WTC11 (cell line): ENCODE measurements around the gene LRRK2. TPM values are rescaled to one million over a fixed set of nuclear protein-coding genes. Genes with fewer than 3 reads are reported as not detected.

Experiments used
- ATAC-seq: fragments of 200-7000 bp; cut with Tn5 transposase; 2 replicates; pipeline ENCODE4 v1.10.0; 2021; ENCODE audit warnings: mild to moderate bottlenecking, moderate library complexity
- CTCF ChIA-PET: fragments of 300-600 bp; sonication (Branson Sonifier 250); formaldehyde crosslinking; loops from one replicate; lab custom pipeline; 2021; ENCODE audit warnings: antibody characterized with exemption; lab: Charles Lee
- POLR2A ChIA-PET: fragments of 350-600 bp; sonication (Branson Sonifier 250); formaldehyde crosslinking; loops from one replicate; lab custom pipeline; 2021; ENCODE audit warnings: antibody characterized with exemption; lab: Charles Lee
- DNase-seq: peaks from one replicate; pipeline ENCODE4 v3.0.0; 2021; ENCODE audit warnings: low spot score
- H3K27ac Mint-ChIP-seq: 2 replicates; pipeline ENCODE4 v1.8.0; 2021; ENCODE audit warnings: mixed read lengths
- H3K27me3 Mint-ChIP-seq: 2 replicates; pipeline ENCODE4 v1.8.0; 2021; ENCODE audit warnings: low read depth, mild to moderate bottlenecking, moderate library complexity, mixed read lengths
- H3K36me3 Mint-ChIP-seq: 2 replicates; pipeline ENCODE4 v1.8.0; 2021; ENCODE audit warnings: mixed read lengths
- H3K4me1 Mint-ChIP-seq: 2 replicates; pipeline ENCODE4 v1.8.0; 2022; ENCODE audit warnings: mixed read lengths
- H3K4me3 Mint-ChIP-seq: 2 replicates; pipeline ENCODE4 v1.8.0; 2021; ENCODE audit warnings: mild to moderate bottlenecking, moderate library complexity, mixed read lengths
- H3K9me3 Mint-ChIP-seq: 2 replicates; pipeline ENCODE4 v1.8.0; 2021; ENCODE audit warnings: mixed read lengths
- AFF4 ChIP-seq: sonication (generic); formaldehyde crosslinking; IDR thresholded peaks from 2 replicates; pipeline ENCODE4 v1.8.1; 2023; ENCODE audit warnings: mild to moderate bottlenecking, missing genetic modification reagents, borderline replicate concordance
- ARID4B ChIP-seq: sonication (generic); formaldehyde crosslinking; IDR thresholded peaks from 2 replicates; pipeline ENCODE4 v1.8.0; 2023; ENCODE audit warnings: missing genetic modification reagents, mild to moderate bottlenecking, borderline replicate concordance
- CBFB ChIP-seq: sonication (generic); formaldehyde crosslinking; IDR thresholded peaks from 2 replicates; pipeline ENCODE4 v1.8.1; 2022; ENCODE audit warnings: mild to moderate bottlenecking, low read depth, missing genetic modification reagents
- CREM ChIP-seq: sonication (generic); formaldehyde crosslinking; IDR thresholded peaks from 2 replicates; pipeline ENCODE4 v1.8.1; 2022; ENCODE audit warnings: mild to moderate bottlenecking, missing genetic modification reagents, moderate library complexity
- ELF4 ChIP-seq: sonication (generic); formaldehyde crosslinking; IDR thresholded peaks from 2 replicates; pipeline ENCODE4 v1.8.1; 2022; ENCODE audit warnings: low read depth, mild to moderate bottlenecking, moderate library complexity, missing genetic modification reagents
- ETV6 ChIP-seq: sonication (generic); formaldehyde crosslinking; IDR thresholded peaks from 2 replicates; pipeline ENCODE4 v1.8.1; 2022; ENCODE audit warnings: mild to moderate bottlenecking, missing genetic modification reagents
- FOXK1 ChIP-seq: sonication (generic); formaldehyde crosslinking; IDR thresholded peaks from 2 replicates; pipeline ENCODE4 v1.8.0; 2022; ENCODE audit warnings: mild to moderate bottlenecking, moderate library complexity, missing genetic modification reagents
- GRHL2 ChIP-seq: fragments of 250-450 bp; sonication (Bioruptor Pico); IDR thresholded peaks from 2 replicates; pipeline ENCODE4 v1.8.0; 2022; ENCODE audit warnings: mild to moderate bottlenecking, moderate library complexity; ENCODE audit not compliant: insufficient replicate concordance, severe bottlenecking
- GTF2I ChIP-seq: fragments of 250-450 bp; sonication (Bioruptor Pico); conservative IDR thresholded peaks from 2 replicates; pipeline ENCODE4 v1.4.0; 2021; ENCODE audit warnings: mild to moderate bottlenecking
- HMGXB4 ChIP-seq: sonication (generic); formaldehyde crosslinking; IDR thresholded peaks from 2 replicates; pipeline ENCODE4 v1.8.1; 2023; ENCODE audit warnings: mild to moderate bottlenecking, moderate library complexity, missing genetic modification reagents
- KAT7 ChIP-seq: sonication (generic); formaldehyde crosslinking; IDR thresholded peaks from 2 replicates; pipeline ENCODE4 v1.8.1; 2023; ENCODE audit warnings: missing genetic modification reagents, mild to moderate bottlenecking, borderline replicate concordance
- MAX ChIP-seq: sonication (generic); formaldehyde crosslinking; IDR thresholded peaks from 2 replicates; pipeline ENCODE4 v1.8.0; 2022; ENCODE audit warnings: mild to moderate bottlenecking, missing genetic modification reagents
- RORB ChIP-seq: fragments of 250-450 bp; sonication (Bioruptor Pico); IDR thresholded peaks from 2 replicates; pipeline ENCODE4 v1.9.0; 2021; ENCODE audit warnings: mild to moderate bottlenecking
- SMAD3 ChIP-seq: sonication (generic); formaldehyde crosslinking; IDR thresholded peaks from 2 replicates; pipeline ENCODE4 v1.8.0; 2022; ENCODE audit warnings: missing genetic modification reagents, mild to moderate bottlenecking, borderline replicate concordance
- TCF7 ChIP-seq: sonication (generic); formaldehyde crosslinking; IDR thresholded peaks from 2 replicates; pipeline ENCODE4 v1.8.0; 2022; ENCODE audit warnings: mild to moderate bottlenecking, low read depth, missing genetic modification reagents, moderate library complexity
- USF2 ChIP-seq: sonication (generic); formaldehyde crosslinking; IDR thresholded peaks from 2 replicates; pipeline ENCODE4 v1.8.1; 2023; ENCODE audit warnings: mild to moderate bottlenecking, missing genetic modification reagents, moderate library complexity
- ZNF263 ChIP-seq: sonication (generic); formaldehyde crosslinking; IDR thresholded peaks from 2 replicates; pipeline ENCODE4 v1.8.1; 2022; ENCODE audit warnings: low read depth, mild to moderate bottlenecking, moderate library complexity, missing genetic modification reagents
- total RNA-seq: library from RNA; stranded (reverse); gene quantifications from 3 replicates; pipeline ENCODE4 v1.2.3, GENCODE V29; 2021
- TF ChIP-seq, protein P1 (sequence below): sonication (generic); formaldehyde crosslinking; IDR thresholded peaks from 2 replicates; pipeline ENCODE4 v1.8.1; 2022; ENCODE audit warnings: low read depth, missing genetic modification reagents, borderline replicate concordance
- TF ChIP-seq, protein P2 (sequence below): fragments of 250-450 bp; sonication (Bioruptor Pico); IDR thresholded peaks from 2 replicates; pipeline ENCODE4 v2.1.2; 2022; ENCODE audit warnings: mild to moderate bottlenecking, moderate library complexity

The LRRK2 gene
- total RNA-seq, 1 experiment from 2014 or later: 0.46 TPM

- DNase-seq: no peak
- POLR2A ChIA-PET: no interaction called here
- CTCF ChIA-PET: no interaction called here
- peak; percentile 38; the same call in 1 of the 2 replicates for ATAC-seq
- Mint-ChIP-seq H3K36me3 (peaks cover 20% of the 10 kb centered on the region), H3K27ac (no peak overlapping the region), H3K4me1 (peaks cover 37% of the 10 kb centered on the region), H3K4me3 (no peak overlapping the region), H3K9me3 (peaks cover 36% of the 10 kb centered on the region), H3K27me3 (no peaks in the 10 kb centered on the region)
- no peak for TF ChIP-seq GTF2I (CRISPR knock-in tag)
Measured at GRCh38 chr12:40192704-40193255, 32.0 kb upstream of the LRRK2 start.

DNA sequence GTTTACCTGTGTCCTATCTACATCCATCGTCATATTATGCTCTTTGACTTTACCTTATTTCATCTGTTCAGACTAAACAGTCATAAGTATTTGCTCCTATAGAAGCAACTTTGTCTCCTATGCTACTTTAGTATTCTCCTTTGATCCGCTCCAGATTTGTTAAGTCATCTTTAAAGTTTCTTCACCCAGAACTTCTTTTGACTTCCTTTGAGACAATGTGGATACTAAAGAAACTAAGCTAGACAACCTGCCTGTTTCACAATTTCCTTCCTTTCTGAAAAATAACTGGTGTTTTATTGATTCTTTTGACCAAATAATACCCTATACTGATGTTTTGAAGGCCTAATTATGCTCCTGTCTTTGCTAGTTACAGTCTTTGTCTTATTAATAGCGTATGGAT lies 30.0 kb upstream of the LRRK2 start:
- no peak for ATAC-seq
- CTCF ChIA-PET: no interaction called here
- no peak overlapping the region for H3K4me3 Mint-ChIP-seq
- POLR2A ChIA-PET: no interaction called here
- peaks cover 7% of the 10 kb centered on the region for H3K36me3 Mint-ChIP-seq
- H3K9me3 Mint-ChIP-seq: peaks cover 22% of the 10 kb centered on the region
- no peaks in the 10 kb centered on the region for H3K27me3 Mint-ChIP-seq
- H3K4me1 Mint-ChIP-seq: peaks cover 37% of the 10 kb centered on the region
- DNase-seq: no peak
- no peak overlapping the region for H3K27ac Mint-ChIP-seq
- TF ChIP-seq GRHL2 (CRISPR knock-in tag) (no peak), MAX (no peak), CREM (CRISPR knock-in tag) (no peak), ZNF263 (CRISPR knock-in tag) (no peak), SMAD3 (CRISPR knock-in tag) (no peak), HMGXB4 (CRISPR knock-in tag) (no peak), ARID4B (CRISPR knock-in tag) (no peak), RORB (no peak), ETV6 (no peak), FOXK1 (CRISPR knock-in tag) (no peak), KAT7 (CRISPR knock-in tag) (no peak), AFF4 (no peak), USF2 (CRISPR knock-in tag) (no peak), ELF4 (CRISPR knock-in tag) (no peak), CBFB (CRISPR knock-in tag) (no peak), TCF7 (CRISPR knock-in tag) (no peak)
- TF ChIP-seq, protein P1, sequence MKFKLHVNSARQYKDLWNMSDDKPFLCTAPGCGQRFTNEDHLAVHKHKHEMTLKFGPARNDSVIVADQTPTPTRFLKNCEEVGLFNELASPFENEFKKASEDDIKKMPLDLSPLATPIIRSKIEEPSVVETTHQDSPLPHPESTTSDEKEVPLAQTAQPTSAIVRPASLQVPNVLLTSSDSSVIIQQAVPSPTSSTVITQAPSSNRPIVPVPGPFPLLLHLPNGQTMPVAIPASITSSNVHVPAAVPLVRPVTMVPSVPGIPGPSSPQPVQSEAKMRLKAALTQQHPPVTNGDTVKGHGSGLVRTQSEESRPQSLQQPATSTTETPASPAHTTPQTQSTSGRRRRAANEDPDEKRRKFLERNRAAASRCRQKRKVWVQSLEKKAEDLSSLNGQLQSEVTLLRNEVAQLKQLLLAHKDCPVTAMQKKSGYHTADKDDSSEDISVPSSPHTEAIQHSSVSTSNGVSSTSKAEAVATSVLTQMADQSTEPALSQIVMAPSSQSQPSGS (CRISPR knock-in tag): no peak
- TF ChIP-seq, protein P2, sequence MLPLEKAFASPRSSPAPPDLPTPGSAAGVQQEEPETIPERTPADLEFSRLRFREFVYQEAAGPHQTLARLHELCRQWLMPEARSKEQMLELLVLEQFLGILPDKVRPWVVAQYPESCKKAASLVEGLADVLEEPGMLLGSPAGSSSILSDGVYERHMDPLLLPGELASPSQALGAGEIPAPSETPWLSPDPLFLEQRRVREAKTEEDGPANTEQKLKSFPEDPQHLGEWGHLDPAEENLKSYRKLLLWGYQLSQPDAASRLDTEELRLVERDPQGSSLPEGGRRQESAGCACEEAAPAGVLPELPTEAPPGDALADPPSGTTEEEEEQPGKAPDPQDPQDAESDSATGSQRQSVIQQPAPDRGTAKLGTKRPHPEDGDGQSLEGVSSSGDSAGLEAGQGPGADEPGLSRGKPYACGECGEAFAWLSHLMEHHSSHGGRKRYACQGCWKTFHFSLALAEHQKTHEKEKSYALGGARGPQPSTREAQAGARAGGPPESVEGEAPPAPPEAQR (CRISPR knock-in tag): no peak
